Articular chondrocyte of knee joint (primary cell): ENCODE data around the gene OR10T2. TPM values are rescaled to one million over a fixed set of nuclear protein-coding genes. Genes with fewer than 3 reads are reported as not detected.

Source experiments
- total RNA-seq: library from RNA; depleted of rRNA; stranded (reverse); fragments of >200 nt; gene quantifications from 2 replicates; pipeline ENCODE4 v1.2.3, GENCODE V29; 2012

Gene OR10T2
- total RNA-seq: not detected in 2 replicates

GRCh38 chr1:158398818-158399514, at the start of gene OR10T2:
Gene OR10T2 (minus strand): TSS chr1:158399466. CDS start chr1:158399466, 0 bp downstream.

GRCh38 chr1:158426137-158426536, 26.9 kb upstream of the OR10T2 start, which contains the start of gene OR10K2:
Gene OR10K2 (minus strand): TSS chr1:158426237. CDS start chr1:158420866, 5,371 bp downstream.

GRCh38 chr1:158353303-158354075, 45.8 kb downstream of the OR10T2 start, which contains the start of gene CD1E:
Gene CD1E (plus strand): TSS chr1:158353894. CDS start chr1:158353989, 95 bp downstream.

Other genes with a start within 250 kb of the OR10T2 start
- 0.43 and 0.52 TPM in 2 replicates for gene CD1D, start 218.6 kb downstream of the OR10T2 start, total RNA-seq
- not detected in 2 replicates for gene CD1A, start 145.0 kb downstream of the OR10T2 start, total RNA-seq
- not detected in 2 replicates for gene CD1C, start 109.5 kb downstream of the OR10T2 start, total RNA-seq
- gene CD1B, start 67.9 kb downstream of the OR10T2 start, total RNA-seq: not detected in 2 replicates
- not detected in 2 replicates for gene CD1E, start 45.6 kb downstream of the OR10T2 start, total RNA-seq
- gene OR10K2, start 26.8 kb upstream of the OR10T2 start, total RNA-seq: not detected in 2 replicates
- gene OR10K1, start 62.4 kb upstream of the OR10T2 start, total RNA-seq: not detected in 2 replicates
- not detected in 2 replicates for gene OR10R2, start 72.8 kb upstream of the OR10T2 start, total RNA-seq
- gene OR6Y1, start 154.9 kb upstream of the OR10T2 start, total RNA-seq: not detected in 2 replicates
- gene OR6P1, start 171.1 kb upstream of the OR10T2 start, total RNA-seq: not detected in 2 replicates
- gene OR10X1, start 180.4 kb upstream of the OR10T2 start, total RNA-seq: not detected in 2 replicates
- not detected in 2 replicates for gene OR10Z1, start 205.8 kb upstream of the OR10T2 start, total RNA-seq